GM19025 (cell line): Measurements from ENCODE around the gene CLNK.

ENCODE experiments used
- ATAC-seq: cut with Tn5 transposase; IDR thresholded peaks from one replicate; pipeline ENCODE4 v1.9.1; 2021; ENCODE audit warnings: mild to moderate bottlenecking, low read depth, moderate library complexity; ENCODE audit not compliant: unreplicated experiment

Gene CLNK

GRCh38 chr4:10527438-10527837, 157.1 kb downstream of the CLNK start:
- no peak for ATAC-seq

GRCh38 chr4:10526429-10527222, 157.9 kb downstream of the CLNK start:
- no peak for ATAC-seq

- ATAC-seq: no peak
Measured at GRCh38 chr4:10524196-10524833, 160.3 kb downstream of the CLNK start.

GRCh38 chr4:10521424-10521823, 163.1 kb downstream of the CLNK start:
- ATAC-seq: no peak

GRCh38 chr4:10509733-10510132, 174.8 kb downstream of the CLNK start:
- no peak for ATAC-seq

- no peak for ATAC-seq
Measured at GRCh38 chr4:10506077-10506476, 178.5 kb downstream of the CLNK start.

- no peak for ATAC-seq
Measured at GRCh38 chr4:10504570-10505179, 179.9 kb downstream of the CLNK start.

- no peak for ATAC-seq
Measured at GRCh38 chr4:10502717-10503116, 181.9 kb downstream of the CLNK start.

GRCh38 chr4:10500776-10501175, 183.8 kb downstream of the CLNK start:
- ATAC-seq: no peak

- ATAC-seq: no peak
Measured at GRCh38 chr4:10496200-10496599, 188.4 kb downstream of the CLNK start.

GRCh38 chr4:10495651-10496050, 188.9 kb downstream of the CLNK start:
- ATAC-seq: no peak

GRCh38 chr4:10492464-10492863, 192.1 kb downstream of the CLNK start:
- no peak for ATAC-seq

GRCh38 chr4:10491401-10491800, 193.2 kb downstream of the CLNK start:
- no peak for ATAC-seq

- ATAC-seq: no peak
Measured at GRCh38 chr4:10490996-10491395, 193.6 kb downstream of the CLNK start.

- ATAC-seq: no peak
Measured at GRCh38 chr4:10482913-10483312, 201.7 kb downstream of the CLNK start.

GRCh38 chr4:10480616-10481015, 204.0 kb downstream of the CLNK start:
- no peak for ATAC-seq

- ATAC-seq: no peak
Measured at GRCh38 chr4:10478621-10479020, 205.9 kb downstream of the CLNK start.

- no peak for ATAC-seq
Measured at GRCh38 chr4:10470505-10470904, 214.1 kb downstream of the CLNK start.

- no peak for ATAC-seq
Measured at GRCh38 chr4:10466161-10466560, 218.4 kb downstream of the CLNK start.

- ATAC-seq: no peak
Measured at GRCh38 chr4:10462876-10463275, 221.7 kb downstream of the CLNK start.

- ATAC-seq: no peak
Measured at GRCh38 chr4:10461850-10462400, 222.6 kb downstream of the CLNK start.
